GM18907 (cell line): ENCODE results near the gene SLC4A3.

Experiments
- ATAC-seq: cut with Tn5 transposase; IDR thresholded peaks from one replicate; pipeline ENCODE4 v1.9.1; 2021; ENCODE audit warnings: mild to moderate bottlenecking, moderate library complexity; ENCODE audit not compliant: unreplicated experiment

Gene SLC4A3

DNA sequence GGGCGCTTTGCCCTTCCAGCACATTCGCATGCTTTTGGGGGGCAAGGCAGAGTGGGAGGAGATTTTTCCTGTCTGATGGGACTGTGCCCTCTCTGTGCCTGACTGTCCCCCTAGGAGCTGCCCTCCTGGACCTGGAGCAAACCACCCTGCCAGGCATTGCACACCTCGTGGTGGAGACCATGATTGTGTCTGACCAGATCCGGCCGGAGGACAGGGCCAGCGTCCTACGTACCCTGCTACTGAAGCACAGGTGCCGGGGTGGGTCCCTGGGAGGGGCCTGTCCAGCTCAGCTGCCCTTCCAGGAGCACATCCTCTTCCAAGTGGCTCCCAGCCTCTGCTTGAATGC lies 5.3 kb downstream of the SLC4A3 start:
- ATAC-seq: no peak

DNA sequence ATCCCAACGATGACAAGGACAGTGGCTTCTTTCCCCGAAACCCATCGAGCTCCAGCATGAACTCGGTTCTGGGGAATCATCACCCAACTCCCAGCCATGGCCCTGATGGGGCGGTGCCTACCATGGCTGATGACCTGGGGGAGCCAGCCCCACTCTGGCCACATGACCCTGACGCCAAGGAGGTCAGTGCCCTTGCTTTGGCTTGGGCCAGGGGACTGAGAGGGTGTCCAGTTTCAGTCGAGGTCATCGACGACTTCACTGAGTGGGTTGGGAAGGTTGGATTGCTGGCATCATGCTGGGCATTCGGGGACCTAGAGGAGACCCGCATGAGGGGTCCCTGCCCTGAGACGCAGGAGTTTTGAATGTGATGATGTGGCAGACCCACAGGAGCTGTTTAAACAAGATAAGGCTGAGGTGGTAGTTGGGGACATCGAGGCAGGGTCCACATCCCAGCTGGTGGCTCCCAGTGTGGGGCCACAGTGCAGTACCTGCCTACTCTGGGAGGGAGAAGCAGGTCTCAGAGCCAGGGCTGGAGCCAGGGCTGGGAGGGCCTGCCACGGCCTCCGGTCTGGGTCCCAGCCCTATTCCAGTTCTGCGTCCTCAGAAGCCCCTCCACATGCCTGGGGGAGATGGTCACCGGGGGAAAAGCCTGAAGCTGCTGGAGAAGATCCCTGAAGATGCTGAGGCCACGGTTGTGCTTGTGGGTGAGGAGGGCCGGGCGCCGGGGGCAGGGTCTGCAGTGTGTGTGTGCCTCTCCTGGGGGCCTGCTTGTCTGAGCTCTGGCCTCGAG lies 6.0 kb downstream of the SLC4A3 start:
- no peak for ATAC-seq

DNA sequence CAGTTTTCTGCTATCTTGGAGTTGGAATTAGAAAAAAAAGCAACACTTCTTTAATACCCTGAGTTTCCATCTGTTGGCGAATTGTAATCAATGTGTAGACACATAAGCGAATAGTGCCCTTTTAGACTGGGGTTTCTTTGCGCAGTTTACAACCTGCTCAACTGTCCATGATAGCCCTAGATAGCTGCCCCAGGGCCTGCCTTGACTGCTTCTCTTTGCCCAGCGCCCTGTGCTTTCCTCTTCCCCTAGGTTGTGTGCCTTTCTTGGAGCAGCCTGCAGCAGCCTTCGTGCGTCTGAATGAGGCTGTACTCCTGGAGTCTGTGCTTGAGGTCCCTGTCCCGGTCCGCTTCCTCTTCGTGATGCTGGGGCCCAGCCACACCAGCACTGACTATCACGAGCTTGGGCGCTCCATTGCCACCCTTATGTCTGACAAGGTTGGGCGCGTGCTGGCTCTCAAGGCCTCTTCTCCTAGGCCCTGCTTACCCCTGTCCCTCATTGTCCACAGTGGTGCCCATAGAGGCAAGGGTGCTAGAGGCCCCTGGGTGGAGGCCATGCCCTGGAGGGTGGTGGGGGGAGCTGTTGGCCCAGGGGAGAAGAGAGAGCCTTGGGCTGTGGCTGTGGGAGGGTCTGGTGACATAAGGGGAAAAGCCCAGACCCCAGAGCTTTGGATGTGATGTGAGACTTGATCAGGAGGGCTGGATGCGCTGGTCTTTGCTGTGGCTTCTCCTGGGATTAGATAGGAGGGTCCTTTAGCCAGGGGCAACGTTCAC lies 6.9 kb downstream of the SLC4A3 start:
- no peak for ATAC-seq

DNA sequence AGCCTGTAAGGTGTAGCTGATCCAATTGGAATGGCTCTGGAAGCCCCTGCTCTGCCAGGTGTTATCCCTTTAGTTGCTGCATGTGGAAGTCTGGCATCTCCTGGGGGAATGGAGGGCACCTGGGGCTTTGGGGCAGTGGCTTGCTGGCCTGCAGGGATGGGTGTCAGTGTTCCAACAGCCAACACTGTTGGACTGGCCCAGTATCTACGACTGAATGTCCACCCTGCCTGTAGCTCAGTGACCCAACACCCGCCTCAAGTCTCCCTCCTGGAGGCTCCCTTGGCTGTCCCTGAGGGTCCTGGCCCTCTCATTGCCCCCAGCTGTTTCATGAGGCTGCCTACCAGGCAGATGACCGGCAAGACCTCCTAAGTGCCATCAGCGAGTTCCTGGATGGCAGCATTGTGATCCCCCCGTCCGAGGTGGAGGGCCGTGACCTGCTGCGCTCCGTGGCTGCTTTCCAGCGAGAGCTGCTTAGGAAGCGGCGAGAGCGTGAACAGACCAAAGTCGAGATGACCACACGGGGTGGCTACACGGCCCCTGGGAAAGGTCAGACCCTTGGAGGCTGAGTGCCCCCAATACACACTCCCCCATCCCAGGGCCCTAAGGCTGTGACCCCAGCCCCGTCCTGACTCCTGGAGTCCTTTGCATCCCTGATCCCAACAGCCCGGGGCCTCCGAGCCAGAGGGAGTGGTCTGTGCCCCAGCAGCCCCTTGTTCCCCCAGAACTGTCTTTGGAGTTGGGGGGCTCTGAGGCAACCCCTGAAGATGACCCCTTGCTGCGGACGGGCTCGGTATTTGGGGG lies 7.7 kb downstream of the SLC4A3 start:
- no peak for ATAC-seq

DNA sequence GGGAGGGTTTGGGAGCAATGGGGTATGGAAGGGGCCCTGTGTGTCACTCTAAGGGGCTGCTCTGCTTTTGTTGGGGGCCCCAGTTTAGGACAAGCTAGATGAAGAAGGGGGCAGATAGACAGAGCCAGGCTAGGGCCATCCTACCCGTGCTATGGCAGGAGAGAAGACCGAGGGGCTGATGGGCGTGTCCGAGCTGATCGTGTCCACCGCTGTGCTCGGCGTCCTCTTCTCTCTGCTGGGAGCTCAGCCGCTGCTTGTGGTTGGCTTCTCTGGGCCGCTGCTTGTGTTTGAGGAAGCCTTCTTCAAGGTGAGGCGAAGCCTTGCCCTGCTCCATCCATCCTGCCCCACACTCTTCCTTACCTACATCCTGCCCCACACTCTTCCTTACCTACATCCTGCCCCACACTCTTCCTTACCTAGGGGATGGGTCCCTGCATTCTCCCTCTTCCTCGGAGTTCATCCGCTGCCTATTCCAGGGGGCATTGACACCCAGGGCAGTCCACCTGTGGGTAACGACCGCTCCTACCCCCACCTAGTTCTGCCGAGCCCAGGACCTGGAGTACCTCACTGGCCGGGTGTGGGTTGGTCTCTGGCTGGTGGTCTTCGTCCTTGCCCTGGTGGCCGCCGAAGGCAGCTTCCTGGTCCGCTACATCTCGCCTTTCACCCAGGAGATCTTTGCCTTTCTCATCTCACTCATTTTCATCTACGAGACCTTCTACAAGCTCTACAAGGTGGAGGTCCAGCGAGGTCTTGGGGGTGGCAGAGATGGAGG lies 8.9 kb downstream of the SLC4A3 start:
- no peak for ATAC-seq

DNA sequence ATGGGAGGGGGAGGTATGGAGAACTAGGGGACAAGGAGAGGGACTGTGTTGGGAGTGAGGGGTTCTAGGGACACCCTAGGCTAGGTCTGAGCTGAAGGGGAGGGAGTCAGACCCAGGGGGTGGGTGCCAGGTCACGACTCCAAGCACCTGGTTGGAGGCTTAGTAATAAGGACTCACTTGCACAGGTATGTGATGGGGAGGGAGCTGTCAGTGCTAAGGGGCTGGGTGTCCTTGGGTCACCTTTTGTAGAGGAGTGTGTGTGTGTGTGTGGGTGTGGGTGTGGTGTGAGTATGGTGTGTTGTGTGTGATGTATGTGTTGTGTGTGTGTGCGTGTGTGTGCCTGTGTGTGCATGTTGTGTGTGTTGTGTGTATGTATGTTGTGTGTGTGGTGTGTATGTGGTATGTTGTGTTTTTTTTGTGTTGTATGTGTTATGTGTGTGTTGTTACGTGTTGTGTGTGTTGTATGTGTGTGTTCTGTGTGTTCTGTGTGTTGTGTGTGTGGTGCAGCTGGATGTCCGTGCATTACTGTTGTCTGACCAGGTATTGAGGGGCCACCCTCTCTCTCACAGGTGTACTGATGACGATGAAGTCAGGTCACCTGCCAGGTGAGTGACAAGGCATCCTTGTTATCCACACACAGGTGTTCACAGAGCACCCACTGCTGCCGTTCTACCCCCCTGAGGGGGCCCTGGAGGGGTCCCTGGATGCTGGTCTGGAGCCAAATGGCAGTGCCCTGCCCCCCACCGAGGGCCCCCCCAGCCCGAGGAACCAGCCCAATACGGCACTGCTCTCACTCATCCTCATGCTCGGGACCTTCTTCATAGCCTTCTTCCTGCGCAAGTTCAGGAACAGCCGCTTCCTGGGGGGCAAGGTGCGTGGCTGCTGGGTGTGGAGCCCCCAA lies 9.8 kb downstream of the SLC4A3 start:
- no peak for ATAC-seq

DNA sequence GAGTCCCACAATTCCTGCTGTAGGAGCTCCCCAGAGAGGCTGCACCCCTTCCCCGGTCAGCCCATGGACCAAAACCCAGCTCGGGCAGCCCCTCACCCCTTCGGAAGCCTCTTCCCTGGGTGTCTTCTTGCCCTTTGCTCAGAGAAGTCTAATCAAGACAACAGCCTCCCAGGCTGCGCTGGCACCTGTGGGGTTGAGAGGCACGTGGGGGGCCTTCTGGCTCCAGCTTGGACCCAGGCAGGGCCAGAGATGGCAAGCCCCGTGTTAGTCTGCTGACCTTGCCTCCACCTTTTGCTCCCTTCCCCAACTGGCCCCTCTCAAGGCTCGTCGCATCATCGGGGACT lies 10.4 kb downstream of the SLC4A3 start:
- no peak for ATAC-seq

DNA sequence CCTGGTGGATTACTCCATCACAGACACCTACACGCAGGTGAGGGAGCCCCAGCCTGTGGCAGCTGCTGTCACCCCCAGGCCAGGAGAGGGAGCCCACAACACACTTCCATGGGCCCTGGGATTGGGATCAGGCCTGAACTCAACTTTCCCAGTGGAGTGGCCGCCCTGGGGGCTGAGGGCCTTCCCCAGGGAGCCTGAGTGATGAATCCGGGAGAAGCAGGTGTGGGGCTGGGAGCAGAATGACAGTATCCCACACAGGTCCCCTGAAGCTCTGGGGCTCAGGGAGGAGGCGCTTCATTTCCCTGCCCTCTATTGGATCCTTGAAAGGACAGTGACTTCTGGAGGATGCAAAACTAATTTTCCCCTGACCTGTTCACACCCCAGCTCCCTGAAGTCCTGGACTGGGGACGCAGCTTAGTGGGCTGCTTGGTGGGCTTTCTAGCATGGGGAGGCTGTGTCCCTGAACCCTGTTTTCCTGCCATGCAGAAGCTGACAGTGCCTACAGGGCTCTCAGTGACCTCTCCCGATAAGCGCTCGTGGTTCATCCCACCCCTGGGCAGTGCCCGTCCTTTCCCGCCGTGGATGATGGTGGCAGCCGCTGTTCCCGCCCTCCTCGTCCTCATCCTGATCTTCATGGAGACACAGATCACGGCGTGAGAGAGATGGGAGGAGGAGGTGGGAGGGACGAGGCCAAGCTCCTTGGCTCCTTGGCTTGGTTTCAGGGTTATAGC lies 11.0 kb downstream of the SLC4A3 start:
- ATAC-seq: no peak

DNA sequence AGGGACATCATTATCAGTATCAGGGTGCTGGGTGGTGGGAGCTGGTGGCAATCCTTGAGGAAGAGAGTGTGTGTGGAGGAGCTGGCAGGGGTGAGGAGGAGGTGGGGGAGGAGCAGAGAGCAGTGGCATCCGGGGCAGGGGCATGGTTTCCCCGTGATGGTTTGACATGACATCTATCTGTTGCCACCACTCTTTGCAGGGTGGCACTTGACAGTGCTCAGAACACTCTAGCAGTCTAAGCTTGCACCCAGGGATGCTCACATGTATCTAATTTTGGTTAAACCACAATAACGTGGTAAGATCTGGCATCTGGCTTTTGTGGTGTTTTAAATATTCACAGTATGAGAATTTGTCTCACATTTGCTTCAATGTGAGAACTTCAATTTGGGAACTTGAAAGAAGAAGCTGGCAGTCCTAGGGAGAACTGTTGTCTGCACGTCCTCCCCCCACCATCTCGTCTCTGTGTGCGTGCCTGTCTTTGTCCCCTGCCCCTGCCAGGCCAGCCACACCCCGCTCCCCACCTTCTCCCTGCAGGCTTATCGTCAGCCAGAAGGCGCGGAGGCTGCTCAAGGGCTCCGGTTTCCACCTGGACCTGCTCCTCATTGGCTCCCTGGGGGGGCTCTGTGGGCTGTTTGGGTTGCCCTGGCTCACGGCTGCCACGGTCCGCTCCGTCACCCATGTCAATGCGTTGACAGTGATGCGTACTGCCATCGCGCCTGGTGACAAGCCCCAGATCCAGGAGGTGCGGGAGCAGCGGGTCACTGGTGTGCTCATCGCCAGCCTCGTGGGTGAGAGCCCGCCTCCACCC lies 11.7 kb downstream of the SLC4A3 start:
- ATAC-seq: no peak

DNA sequence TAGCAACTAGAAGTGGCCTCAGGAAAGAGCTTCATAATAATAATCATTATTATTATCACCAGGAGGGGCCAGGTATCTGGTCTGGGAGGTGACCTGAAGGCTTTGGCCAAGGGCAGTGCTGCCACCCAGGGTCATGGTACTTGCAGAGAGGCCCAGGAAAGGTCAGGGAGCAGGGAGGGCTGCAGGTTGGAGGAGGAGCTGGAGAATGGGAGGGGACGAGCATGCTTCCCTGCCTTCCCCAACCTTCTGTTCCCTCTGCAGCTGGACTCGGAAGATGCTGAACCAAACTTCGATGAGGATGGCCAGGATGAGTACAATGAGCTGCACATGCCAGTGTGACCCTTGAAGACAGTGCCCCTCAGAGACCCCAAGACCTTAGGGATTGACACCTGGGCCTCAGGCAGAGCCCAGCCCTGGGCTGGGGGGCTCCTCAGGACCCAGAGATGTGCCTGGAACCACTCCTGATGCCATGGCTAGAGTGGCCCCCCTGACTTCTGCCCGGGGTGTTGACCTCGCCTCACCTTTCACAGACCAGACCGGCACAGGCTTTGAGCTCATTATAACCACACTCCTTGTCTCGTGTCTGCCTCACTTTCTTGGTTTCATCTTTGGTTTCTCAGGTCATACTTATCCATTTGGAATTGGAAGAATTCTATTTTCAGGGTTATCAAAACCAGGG lies 14.1 kb downstream of the SLC4A3 start:
- no peak for ATAC-seq

DNA sequence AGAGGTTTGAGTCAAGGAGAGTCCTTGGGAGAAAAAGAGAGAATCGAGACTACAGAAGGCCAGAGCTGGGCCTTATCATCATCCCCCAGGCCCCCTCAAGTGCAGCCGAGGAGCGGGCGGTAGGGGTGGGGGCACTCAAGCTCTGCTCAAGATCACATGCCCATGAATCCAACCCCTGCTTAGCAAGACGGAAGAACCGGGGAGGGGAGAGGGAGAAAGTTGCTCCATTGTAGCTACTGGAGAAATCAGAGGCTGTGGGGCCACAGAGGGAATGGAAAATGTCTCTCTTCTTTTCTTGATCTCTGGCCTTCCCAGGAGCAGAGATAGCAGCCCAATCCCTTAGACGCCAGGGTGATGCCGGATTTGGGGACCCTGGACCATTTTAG lies 14.6 kb downstream of the SLC4A3 start:
- ATAC-seq: no peak

DNA sequence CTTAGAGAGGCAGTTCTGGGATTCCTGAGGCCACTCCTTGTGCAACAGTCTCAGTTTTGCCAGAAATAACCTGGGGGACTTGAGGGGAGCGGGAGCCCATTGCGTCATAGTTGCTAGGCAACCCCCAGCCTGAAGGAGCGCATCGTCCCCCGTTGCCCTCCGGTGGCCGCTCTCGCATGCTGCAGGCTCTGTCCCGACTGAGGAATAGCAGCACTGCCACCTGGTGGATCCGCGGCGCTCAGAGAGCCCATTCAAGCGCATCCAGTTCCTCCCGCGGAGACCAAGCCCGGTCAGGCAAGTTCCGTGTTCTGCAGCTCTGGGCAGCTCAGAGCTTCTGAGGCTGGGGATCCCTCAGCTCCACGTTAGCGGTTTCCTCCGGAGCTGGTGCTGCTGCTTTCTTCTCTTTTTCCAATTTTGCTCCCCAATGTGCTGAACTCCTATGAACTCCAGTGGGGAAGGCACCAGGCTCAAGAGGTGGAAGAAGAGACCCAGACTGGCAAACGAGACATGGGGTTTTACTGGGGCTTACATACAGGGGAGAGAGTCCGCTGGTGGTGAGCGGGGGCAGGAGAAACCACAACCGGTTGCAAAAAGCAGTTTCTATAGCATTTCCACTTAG lies 15.1 kb downstream of the SLC4A3 start:
- peak; percentile 98 for ATAC-seq

DNA sequence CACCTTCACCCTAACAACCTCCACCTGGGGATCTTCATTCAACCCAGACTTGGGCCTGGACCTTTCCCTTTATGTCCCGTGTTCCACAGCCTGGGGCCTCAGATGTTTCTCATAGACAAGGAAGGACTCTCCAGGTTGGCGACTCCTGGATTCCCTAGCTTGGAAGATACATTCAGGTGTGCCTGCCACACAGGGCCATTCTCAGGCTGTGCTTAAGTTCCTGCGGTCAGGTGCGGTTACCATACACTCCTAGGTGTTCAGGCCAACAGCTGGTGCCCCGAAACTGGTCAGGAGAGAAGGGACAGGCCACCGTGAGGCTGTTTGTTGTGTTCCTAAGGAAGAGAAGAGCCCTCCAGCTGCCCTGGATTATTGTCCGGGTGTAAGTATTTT lies 15.6 kb downstream of the SLC4A3 start:
- ATAC-seq: no peak

DNA sequence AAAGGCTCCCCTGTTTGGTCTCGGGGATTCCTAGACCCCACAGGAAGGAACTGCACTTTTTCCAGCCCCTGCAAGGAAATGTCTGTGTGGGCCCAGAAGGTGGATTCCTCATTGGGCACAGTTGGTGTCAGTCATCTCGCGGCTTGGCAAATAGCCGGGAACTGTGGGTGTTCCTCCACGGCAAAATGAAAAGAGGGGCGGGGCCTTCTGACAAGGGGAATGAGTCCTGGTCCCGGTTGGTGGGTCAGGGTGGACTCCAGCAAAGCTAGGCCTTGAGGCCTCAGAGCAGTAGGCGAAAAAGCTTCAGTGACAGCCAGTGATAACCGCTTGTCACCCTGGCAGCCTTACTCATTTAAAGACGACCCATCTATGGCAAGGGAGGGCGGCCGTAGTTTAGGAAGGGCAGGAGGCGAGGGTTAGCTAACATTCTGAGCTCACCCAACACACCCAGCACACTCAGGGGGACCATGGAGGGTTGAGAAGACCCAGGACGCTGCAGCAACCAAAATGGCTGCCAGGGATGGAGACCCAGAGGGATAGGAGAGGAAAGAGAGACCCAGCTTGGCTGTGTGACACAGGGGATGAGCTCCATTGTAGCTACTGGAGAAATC lies 16.5 kb downstream of the SLC4A3 start:
- no peak for ATAC-seq

DNA sequence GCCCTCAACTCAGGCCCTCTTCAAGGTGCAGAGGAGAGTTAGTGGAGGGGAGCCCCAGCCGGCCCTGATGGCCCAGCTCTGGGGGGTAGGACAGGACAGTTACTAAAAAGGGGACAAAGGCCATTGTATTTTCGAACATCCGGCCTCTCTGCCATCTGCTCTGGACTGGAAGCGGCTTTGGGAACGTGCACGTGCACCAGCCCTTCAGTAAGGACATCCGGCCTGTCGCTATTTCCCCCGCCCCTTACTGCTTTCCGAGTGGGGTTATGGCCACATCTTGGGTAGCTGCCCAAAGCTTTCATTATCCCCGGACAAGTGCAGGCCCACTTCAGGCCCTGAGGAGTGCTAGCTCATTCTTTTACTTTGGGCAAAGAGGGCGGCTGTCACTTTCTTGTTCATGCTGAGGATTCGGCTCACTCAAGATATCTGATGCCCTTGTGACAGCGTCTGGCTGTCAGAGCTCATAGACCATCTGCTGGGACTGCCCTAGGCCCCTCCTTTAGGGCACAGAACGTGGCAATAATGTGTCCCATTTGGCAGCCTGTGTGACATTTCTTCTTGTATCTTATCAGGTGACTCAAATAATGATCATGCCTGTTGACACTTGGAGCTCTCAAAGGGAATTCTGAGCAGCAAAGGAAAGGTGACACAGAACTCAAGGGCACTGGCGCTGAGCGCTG lies 17.5 kb downstream of the SLC4A3 start:
- no peak for ATAC-seq

DNA sequence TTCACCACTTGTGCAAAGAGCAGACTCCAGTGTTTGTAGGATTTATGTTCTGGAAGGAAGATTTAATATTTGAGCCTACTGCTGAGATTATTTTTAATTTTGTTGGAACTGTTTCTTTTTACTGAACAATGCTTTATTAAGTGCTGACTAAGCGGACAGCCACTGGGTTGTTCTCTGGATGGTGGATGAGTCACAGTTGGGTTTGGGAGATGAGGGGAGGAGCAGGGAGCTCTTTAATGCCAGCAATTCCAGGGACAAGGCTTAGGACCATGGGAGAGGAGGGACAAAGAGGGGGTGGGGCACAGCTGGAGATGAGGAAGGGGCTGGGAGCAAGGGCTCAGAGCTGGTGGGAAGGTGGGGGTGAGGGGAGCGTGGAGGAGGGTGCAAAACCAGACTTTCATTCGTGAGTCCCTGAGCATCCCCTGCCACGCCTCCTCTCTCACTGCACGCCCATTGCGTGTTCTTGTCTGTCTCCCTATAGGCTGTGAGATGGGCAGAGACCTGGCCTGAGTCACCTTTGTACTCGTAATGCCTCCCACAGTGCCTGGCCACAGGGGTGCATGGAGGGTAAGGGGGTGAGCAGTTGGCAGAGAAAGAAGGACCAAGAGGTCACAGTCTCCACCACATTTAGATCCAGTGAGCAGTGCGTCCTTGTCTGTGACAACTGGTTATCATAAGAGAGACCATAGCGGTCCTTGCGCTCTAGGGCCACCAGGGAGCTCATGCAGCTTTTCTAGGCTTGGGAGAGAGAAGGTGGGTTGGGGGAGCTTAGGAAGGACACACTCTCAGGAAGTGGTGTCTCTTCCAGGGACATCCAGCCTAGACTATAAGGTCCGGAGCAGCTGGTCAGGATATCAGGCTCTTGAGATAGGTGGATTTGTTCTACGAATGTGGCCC lies 18.4 kb downstream of the SLC4A3 start:
- ATAC-seq: no peak
